Fibroblast of the aortic adventitia (primary cell): ENCODE measurements around the gene CERS6. TPM values are rescaled to one million over a fixed set of nuclear protein-coding genes. Genes with fewer than 3 reads are reported as not detected.

Experiments used
- DNase-seq: peaks from one replicate; pipeline ENCODE4 v3.0.0-alpha.2; 2010; ENCODE audit warnings: low read depth
- H3K4me3 ChIP-seq: 2 replicates; pipeline ENCODE4 v1.5.1; 2011; ENCODE audit warnings: low read depth, mild to moderate bottlenecking, control low read depth, low read length, moderate library complexity
- CTCF ChIP-seq: IDR thresholded peaks from 2 replicates; pipeline ENCODE4 v1.5.1; 2011; ENCODE audit warnings: mild to moderate bottlenecking, low read length, control low read depth, inconsistent platforms; ENCODE audit not compliant: insufficient read depth
- total RNA-seq: library from RNA; depleted of rRNA; stranded (reverse); fragments of >200 nt; gene quantifications from 2 replicates; pipeline ENCODE4 v1.2.3, GENCODE V29; 2012; ENCODE audit warnings: low replicate concordance

Gene CERS6
- total RNA-seq, 1 donor: 14.2 TPM

GRCh38 chr2:168641636-168642035 is 185.6 kb downstream of the CERS6 start:
- H3K4me3 ChIP-seq: no peak overlapping the region
- no peak for TF ChIP-seq CTCF
- DNase-seq: no peak

- TF ChIP-seq CTCF: no peak
- no peak overlapping the region for H3K4me3 ChIP-seq
- no peak for DNase-seq
Measured at GRCh38 chr2:168642873-168643272, 186.8 kb downstream of the CERS6 start.

- peak; percentile 44 for DNase-seq
Measured at GRCh38 chr2:168643979-168644378, 187.9 kb downstream of the CERS6 start.

GRCh38 chr2:168645696-168646338 is 189.7 kb downstream of the CERS6 start:
- no peak for DNase-seq
- no peak overlapping the region for H3K4me3 ChIP-seq
- no peak for TF ChIP-seq CTCF

More at GRCh38 chr2:168643979-168644378, 187.9 kb downstream of the CERS6 start:
- H3K4me3 ChIP-seq: no peak overlapping the region
- TF ChIP-seq CTCF: no peak

- no peak overlapping the region for H3K4me3 ChIP-seq
- no peak for TF ChIP-seq CTCF
- no peak for DNase-seq
Measured at GRCh38 chr2:168649105-168649504, 193.0 kb downstream of the CERS6 start.

GRCh38 chr2:168649562-168649961 is 193.5 kb downstream of the CERS6 start:
- no peak for DNase-seq
- H3K4me3 ChIP-seq: no peak overlapping the region
- TF ChIP-seq CTCF: no peak

GRCh38 chr2:168650139-168650538 is 194.1 kb downstream of the CERS6 start:
- DNase-seq: no peak
- H3K4me3 ChIP-seq: no peak overlapping the region
- no peak for TF ChIP-seq CTCF
